HepG2 (cell line): ENCODE measurements around the gene PLSCR5. TPM values are rescaled to one million over a fixed set of nuclear protein-coding genes. Genes with fewer than 3 reads are reported as not detected.

Experiments
- ATAC-seq: fragments of 200-7000 bp; cut with Tn5 transposase; 3 replicates; pipeline ENCODE4 v1.9.1; 2020; ENCODE audit warnings: mild to moderate bottlenecking, moderate library complexity
- BruUV-seq: library from RNA; stranded (reverse); fragments of 400-500 nt; replicated peaks from 2 replicates; lab custom pipeline; 2021; lab: Mats Ljungman, UMichigan
- CTCF ChIA-PET: fragments of 300-600 bp; formaldehyde crosslinking; extraction: SDS; loops from one replicate; lab custom pipeline; 2021; ENCODE audit warnings: low total read pairs, inconsistent platforms, low intra/inter-chr PET ratio; lab: Yijun Ruan, JAX
- POLR2A ChIA-PET: fragments of 350-600 bp; sonication (Branson Sonifier 250); formaldehyde crosslinking; loops from one replicate; lab custom pipeline; 2020; ENCODE audit warnings: antibody characterized with exemption, inconsistent platforms; lab: Yijun Ruan, JAX
- DNase-seq: peaks from one replicate; pipeline ENCODE4 v3.0.0-alpha.2; 2015; ENCODE audit warnings: low spot score
- FAIRE-seq: peaks from 3 replicates; lab custom pipeline; 2011; peaks lifted over from hg19 to GRCh38; lab: Jason Lieb, UNC
- H2AFZ ChIP-seq: one replicate; pipeline ENCODE4 v1.6.1; 2011; ENCODE audit warnings: low read length, inconsistent platforms
- H3K27ac ChIP-seq: fragments of 300-600 bp; 3 replicates; pipeline ENCODE4 v1.8.0; 2011; ENCODE audit warnings: mixed run types, mild to moderate bottlenecking, mixed read lengths, low read length, inconsistent platforms; ENCODE audit not compliant: insufficient read depth; ENCODE audit errors: extremely low read length
- H3K27me3 ChIP-seq, 2 experiments: fragments of 200-600 bp in 1 of 2; 2 replicates in 1 of 2; 3 replicates in 1 of 2; pipeline versions ENCODE4 v1.6.0 to v1.8.0; 2011; ENCODE audit warnings: low read length in 2 of 2, mild to moderate bottlenecking in 2 of 2, moderate library complexity in 2 of 2, inconsistent platforms in 1 of 2; ENCODE audit not compliant: insufficient read depth in 2 of 2, control insufficient read depth in 1 of 2
- H3K36me3 ChIP-seq, 2 experiments: fragments of 200-600 bp in 1 of 2; replicated peaks in 1 of 2; 2 replicates in 1 of 2; 3 replicates in 1 of 2; pipeline versions ENCODE4 v1.5.1 to v1.8.0; 2011; ENCODE audit warnings: low read length in 2 of 2, inconsistent platforms in 1 of 2; ENCODE audit not compliant: insufficient read depth in 2 of 2, control insufficient read depth in 1 of 2
- H3K4me1 ChIP-seq: 2 replicates; pipeline ENCODE4 v1.5.1; 2012; ENCODE audit warnings: low read length, inconsistent platforms; ENCODE audit not compliant: insufficient read depth
- H3K4me2 ChIP-seq: 2 replicates; pipeline ENCODE4 v1.6.0; 2011; ENCODE audit warnings: low read depth, low read length, inconsistent platforms
- H3K4me3 ChIP-seq, 3 experiments: fragments of 200-600 bp in 1 of 3; sonication (generic), shearing (Covaris generic) in 1 of 3; replicated peaks in 1 of 3; 2 replicates each; pipeline ENCODE4 v1.5.1; 2011 to 2016; ENCODE audit warnings: low read length in 3 of 3, inconsistent platforms in 2 of 3, low read depth in 2 of 3, mild to moderate bottlenecking in 2 of 3, control low read depth in 1 of 3, mixed read lengths in 1 of 3; ENCODE audit not compliant: insufficient read depth in 1 of 3
- H3K79me2 ChIP-seq: one replicate; pipeline ENCODE4 v1.6.1; 2011; ENCODE audit warnings: low read length, inconsistent platforms; ENCODE audit not compliant: insufficient read depth
- H3K9ac ChIP-seq: 2 replicates; pipeline ENCODE4 v1.6.0; 2011; ENCODE audit warnings: mild to moderate bottlenecking, low read depth, low read length, inconsistent platforms; ENCODE audit not compliant: insufficient read depth
- H3K9me3 ChIP-seq: 2 replicates; pipeline ENCODE4 v1.5.1; 2012; ENCODE audit warnings: mild to moderate bottlenecking, low read length
- H4K20me1 ChIP-seq: 2 replicates; pipeline ENCODE4 v1.6.0; 2011; ENCODE audit warnings: inconsistent platforms, mild to moderate bottlenecking, low read length, moderate library complexity; ENCODE audit not compliant: insufficient read depth
- ATF4 ChIP-seq, 2 experiments: fragments of 450-650 bp in 1 of 2; sonication (generic) in 1 of 2; formaldehyde crosslinking; IDR thresholded peaks; 2 replicates each; pipeline versions ENCODE4 v1.5.0 to v1.8.0; 2020 to 2022; ENCODE audit warnings: mild to moderate bottlenecking in 1 of 2, missing genetic modification reagents in 1 of 2
- HNRNPK ChIP-seq: fragments of 200-400 bp; formaldehyde crosslinking; IDR thresholded peaks from 2 replicates; pipeline ENCODE4 v1.6.1; 2018; ENCODE audit warnings: low read length, low read depth, moderate library complexity, mild to moderate bottlenecking; ENCODE audit not compliant: poor library complexity, severe bottlenecking
- KDM1A ChIP-seq: IDR thresholded peaks from 2 replicates; pipeline ENCODE4 v1.6.1; 2016; ENCODE audit warnings: missing compliant biosample characterization
- PBX2 ChIP-seq: IDR thresholded peaks from 2 replicates; pipeline ENCODE4 v1.6.1; 2016; ENCODE audit warnings: control low read depth
- POGK ChIP-seq: sonication (generic); formaldehyde crosslinking; conservative IDR thresholded peaks from 2 replicates; pipeline ENCODE4 v1.8.0; 2022; ENCODE audit warnings: mild to moderate bottlenecking, moderate library complexity, missing genetic modification reagents
- RELA ChIP-seq: sonication (generic); formaldehyde crosslinking; IDR thresholded peaks from 2 replicates; pipeline ENCODE4 v1.4.0; 2020; ENCODE audit warnings: missing genetic modification reagents
- RFX3 ChIP-seq: IDR thresholded peaks from 2 replicates; pipeline ENCODE4 v1.6.1; 2016; ENCODE audit warnings: missing biosample characterization, missing genetic modification reagents
- U2AF1 ChIP-seq: fragments of 200-400 bp; formaldehyde crosslinking; optimal IDR thresholded peaks from 2 replicates; pipeline ENCODE3; 2017; ENCODE audit warnings: mild to moderate bottlenecking, low read depth, low read length
- ZMYM3 ChIP-seq: sonication (generic); formaldehyde crosslinking; IDR thresholded peaks from 2 replicates; pipeline ENCODE4 v1.5.1; 2020; ENCODE audit warnings: mild to moderate bottlenecking, missing genetic modification reagents
- ZNF570 ChIP-seq: sonication (generic); formaldehyde crosslinking; IDR thresholded peaks from 2 replicates; pipeline ENCODE4 v1.4.0; 2020; ENCODE audit warnings: mild to moderate bottlenecking, missing genetic modification reagents, borderline replicate concordance
- WGBS: methylation state at CpG from one replicate; pipeline ENCODE4 v1.1.6; 2017; ENCODE audit warnings: low lambda C conversion rate; 5-methylcytosine and 5-hydroxymethylcytosine counted together
- in situ Hi-C: cut with HindIII; loops from 2 replicates; pipeline ENCODE4 v1.10.0; 2017; ENCODE audit warnings: low pct_unique_long_range_greater_than_20kb; ENCODE audit not compliant: extremely low pct_ligation_motif_present
- intact Hi-C: fragments of 100-400 bp; cut with micrococcal nuclease; formaldehyde crosslinking; loops from one replicate; pipeline ENCODE4 v1.10.0; 2022; ENCODE audit not compliant: unreplicated experiment
- polyA plus RNA-seq, 8 experiments: library from polyadenylated mRNA; depleted of rRNA in 3 of 8; stranded (reverse) in 7 of 8; unstranded in 1 of 8; fragments of >200 nt; fragmentation: Illumina TruSeq in 4 of 8; extraction: Trizol in 4 of 8; gene quantifications; 2 replicates each; pipeline versions ENCODE4 v1.2.1 to v1.2.3, GENCODE V29; 2011 to 2016; ENCODE audit warnings: low read depth in 4 of 8, missing spikeins in 1 of 8, mixed read lengths in 1 of 8; ENCODE audit not compliant: insufficient read depth in 1 of 8
- total RNA-seq, 5 experiments: library from RNA; depleted of rRNA; stranded (reverse); fragments of >200 nt; fragmentation: Illumina TruSeq; extraction: Trizol; gene quantifications; 2 replicates each; pipeline ENCODE4 v1.2.3, GENCODE V29; 2016; ENCODE audit warnings: low read depth in 1 of 5

PLSCR5 gene
- total and polyA plus RNA-seq, 2 of the 13 experiments (the other 11 are each of a cell fraction or from before 2014, with no cell fraction given): 0.50 TPM; not detected in 1

- Histone ChIP-seq H3K4me1 (no peaks in the 10 kb centered on the region), H3K27me3 (no peaks in the 10 kb centered on the region; a peak in 1 of 5 replicates), H3K9ac (no peak overlapping the region), H2AFZ (no peak overlapping the region), H3K79me2 (no peaks in the 10 kb centered on the region), H3K36me3 (no peaks in the 10 kb centered on the region), H3K4me3 (no peak overlapping the region), H3K27ac (no peak overlapping the region), H4K20me1 (no peaks in the 10 kb centered on the region), H3K9me3 (no peaks in the 10 kb centered on the region), H3K4me2 (no peak overlapping the region)
- in situ Hi-C loops (no loop called here), intact Hi-C loops (no loop called here)
- no peak for DNase-seq
- no peak for ATAC-seq
- TF ChIP-seq POGK (CRISPR knock-in tag): no peak
- no peak for TF ChIP-seq PBX2 (CRISPR knock-in tag)
- TF ChIP-seq RELA: no peak
- TF ChIP-seq KDM1A (CRISPR knock-in tag): no peak
- TF ChIP-seq RFX3 (CRISPR knock-in tag): no peak
- TF ChIP-seq ZNF570 (CRISPR knock-in tag): no peak
- TF ChIP-seq HNRNPK: no peak
- no peak for TF ChIP-seq ZMYM3
- no peak for TF ChIP-seq ATF4 (CRISPR knock-in tag; IDR thresholded peaks at IDR 0.05)
- no peak for TF ChIP-seq U2AF1
- POLR2A ChIA-PET: no interaction called here
- WGBS: 30% methylated on average over 2 of the region's 2 CpGs
- CTCF ChIA-PET: no interaction called here
- no peak for FAIRE-seq
- no TSS peak for BruUV-seq
Measured at GRCh38 chr3:146560678-146561077, 44.5 kb downstream of the PLSCR5 start.
